Common myeloid progenitor, CD34-positive (primary cell): Measurements from ENCODE around the gene JPT2.

Source experiments
- CTCF ChIA-PET: fragments of 350-600 bp; sonication (Branson Sonifier 250); formaldehyde crosslinking; loops from one replicate; lab custom pipeline; 2021; ENCODE audit warnings: antibody characterized with exemption; lab: Charles Lee
- POLR2A ChIA-PET: fragments of 350-600 bp; sonication (Branson Sonifier 250); formaldehyde crosslinking; loops from one replicate; lab custom pipeline; 2021; ENCODE audit warnings: antibody characterized with exemption; lab: Charles Lee
- DNase-seq, 3 donors: peaks; one replicate each; pipeline versions ENCODE4 v3.0.0 to v3.0.0-alpha.2; 2013
- H3K27ac ChIP-seq, 2 experiments: 1 replicate in 1 of 2; 2 replicates in 1 of 2; pipeline ENCODE4 v1.7.0; 2013; ENCODE audit warnings: inconsistent platforms in 2 of 2, low read length in 2 of 2, mild to moderate bottlenecking in 2 of 2, low read depth in 1 of 2, moderate library complexity in 1 of 2; ENCODE audit not compliant: severe bottlenecking in 2 of 2, insufficient read depth in 1 of 2, poor library complexity in 1 of 2
- H3K27me3 ChIP-seq, 5 experiments: replicated peaks in 2 of 5; 1 replicate in 3 of 5; 2 replicates in 2 of 5; pipeline versions ENCODE4 v1.6.1 to v1.7.0; 2013; ENCODE audit warnings: low read length in 4 of 5, mild to moderate bottlenecking in 2 of 5, moderate library complexity in 2 of 5, inconsistent platforms in 1 of 5; ENCODE audit not compliant: insufficient read depth in 5 of 5, control insufficient read depth in 4 of 5
- H3K36me3 ChIP-seq, 4 experiments: 1 replicate in 2 of 4; 2 replicates in 2 of 4; pipeline versions ENCODE4 v1.6.1 to v1.7.0; 2013; ENCODE audit warnings: low read length in 3 of 4, control low read depth in 1 of 4, mild to moderate bottlenecking in 1 of 4; ENCODE audit not compliant: control insufficient read depth in 4 of 4, insufficient read depth in 4 of 4
- H3K4me1 ChIP-seq, 4 experiments: 1 replicate in 3 of 4; 2 replicates in 1 of 4; pipeline versions ENCODE4 v1.6.1 to v1.7.1; 2013; ENCODE audit warnings: low read length in 3 of 4, mild to moderate bottlenecking in 3 of 4, control low read depth in 1 of 4, inconsistent platforms in 1 of 4, moderate library complexity in 1 of 4; ENCODE audit not compliant: control insufficient read depth in 4 of 4, insufficient read depth in 4 of 4; ENCODE audit errors: control extremely low read depth in 1 of 4
- H3K4me3 ChIP-seq, 7 experiments: 1 replicate in 4 of 7; 2 replicates in 3 of 7; pipeline versions ENCODE4 v1.5.1 to v1.7.0; 2013; ENCODE audit warnings: mild to moderate bottlenecking in 7 of 7, low read length in 6 of 7, moderate library complexity in 6 of 7, inconsistent platforms in 2 of 7, low read depth in 2 of 7, control low read depth in 1 of 7; ENCODE audit not compliant: insufficient read depth in 4 of 7, control insufficient read depth in 1 of 7; ENCODE audit errors: extremely low read depth in 1 of 7
- H3K9me3 ChIP-seq, 5 experiments: 1 replicate in 4 of 5; 2 replicates in 1 of 5; pipeline versions ENCODE4 v1.6.1 to v1.7.1; 2013; ENCODE audit warnings: low read length in 4 of 5, mild to moderate bottlenecking in 2 of 5, inconsistent platforms in 1 of 5, low read depth in 1 of 5, moderate library complexity in 1 of 5; ENCODE audit not compliant: control insufficient read depth in 4 of 5, insufficient read depth in 2 of 5; ENCODE audit errors: control extremely low read depth in 1 of 5
- WGBS: methylation state at CpG from one replicate; pipeline ENCODE4 v1.1.5; 2013; ENCODE audit not compliant: insufficient coverage; 5-methylcytosine and 5-hydroxymethylcytosine counted together

Gene JPT2

DNA sequence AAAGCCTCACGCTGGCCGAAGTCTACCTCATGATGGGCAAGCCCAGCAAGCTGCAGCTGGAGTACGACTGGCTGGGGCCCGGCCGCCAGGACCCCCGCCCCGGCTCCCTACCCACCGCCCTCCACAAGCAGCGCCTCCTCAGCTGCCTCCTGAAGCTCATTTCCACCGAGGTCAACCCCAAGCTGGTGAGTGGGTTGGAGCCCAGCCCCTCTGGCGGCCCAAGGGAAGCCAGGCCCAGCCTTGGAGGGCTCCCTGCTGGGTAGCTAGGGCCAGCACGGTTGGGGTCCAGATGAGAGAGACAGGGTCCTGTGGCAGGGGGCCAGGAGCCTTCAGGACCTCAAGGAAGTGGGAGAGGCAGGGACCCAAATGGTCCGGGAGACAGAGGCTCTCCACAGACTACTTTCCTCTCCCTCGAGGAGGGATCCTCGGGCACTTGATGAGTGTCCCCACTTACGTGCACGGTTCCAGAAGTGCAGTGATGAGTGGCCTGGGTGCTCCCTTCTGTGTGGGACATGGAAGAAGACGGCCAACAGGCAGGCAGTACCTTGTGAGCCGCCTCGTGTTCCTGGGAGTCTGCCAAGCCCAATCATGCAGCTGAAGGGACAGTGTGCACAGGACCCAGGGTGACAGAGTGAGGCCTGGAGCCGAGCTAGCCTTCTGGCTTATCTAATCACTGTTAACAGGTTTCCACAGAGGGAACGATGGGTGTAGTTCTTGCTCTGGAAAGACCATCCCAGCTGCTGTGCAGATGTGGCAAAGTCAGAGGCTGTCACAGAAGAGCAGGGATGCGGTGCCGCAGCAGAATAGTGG is 21.1 kb upstream of the JPT2 start:
- peaks cover 4 to 86% (median 59%) of the 10 kb centered on the region in 4 experiments for H3K36me3 ChIP-seq
- DNase-seq, result no peak
- H3K27ac ChIP-seq, result peak overlapping the region in 1 of 2 experiments; percentile 12
- no peak overlapping the region for H3K4me3 ChIP-seq
- ChIA-PET POLR2A (no interaction called here), CTCF (no interaction called here)
- H3K27me3 ChIP-seq, result no peaks in the 10 kb centered on the region
- 98% methylated on average over 14 of the region's 24 CpGs for WGBS
- H3K9me3 ChIP-seq, result no peaks in the 10 kb centered on the region
- peaks cover 0 to 14% (median 4%) of the 10 kb centered on the region in 4 experiments for H3K4me1 ChIP-seq

GRCh38 chr16:1657841-1658240 is 20.2 kb upstream of the JPT2 start:
- CTCF ChIA-PET, result no interaction called here
- 97% methylated on average over 13 of the region's 13 CpGs for WGBS
- POLR2A ChIA-PET, result no interaction called here
- Histone ChIP-seq H3K4me1 (peaks cover 0 to 14% (median 4%) of the 10 kb centered on the region in 4 experiments), H3K9me3 (no peaks in the 10 kb centered on the region), H3K36me3 (peaks cover 7 to 86% (median 59%) of the 10 kb centered on the region in 4 experiments), H3K4me3 (no peak overlapping the region), H3K27ac (no peak overlapping the region), H3K27me3 (no peaks in the 10 kb centered on the region)
- DNase-seq, result no peak

GRCh38 chr16:1659031-1659430 is 19.0 kb upstream of the JPT2 start:
- Histone ChIP-seq H3K4me1 (peaks cover 0 to 14% (median 4%) of the 10 kb centered on the region in 4 experiments), H3K36me3 (peaks cover 8 to 92% (median 66%) of the 10 kb centered on the region in 4 experiments), H3K9me3 (no peaks in the 10 kb centered on the region), H3K4me3 (no peak overlapping the region), H3K27ac (no peak overlapping the region), H3K27me3 (no peaks in the 10 kb centered on the region)
- ChIA-PET CTCF (no interaction called here), POLR2A (interaction anchor here (0.6 kb wide), 1 partner anchor 42 kb away, joined by 3 read pairs; no protein-coding TSS in a partner anchor)
- peak in 2 of 3 donors; percentile 25 to 31 for DNase-seq
- 86% methylated on average over 1 of the region's 5 CpGs for WGBS

DNA sequence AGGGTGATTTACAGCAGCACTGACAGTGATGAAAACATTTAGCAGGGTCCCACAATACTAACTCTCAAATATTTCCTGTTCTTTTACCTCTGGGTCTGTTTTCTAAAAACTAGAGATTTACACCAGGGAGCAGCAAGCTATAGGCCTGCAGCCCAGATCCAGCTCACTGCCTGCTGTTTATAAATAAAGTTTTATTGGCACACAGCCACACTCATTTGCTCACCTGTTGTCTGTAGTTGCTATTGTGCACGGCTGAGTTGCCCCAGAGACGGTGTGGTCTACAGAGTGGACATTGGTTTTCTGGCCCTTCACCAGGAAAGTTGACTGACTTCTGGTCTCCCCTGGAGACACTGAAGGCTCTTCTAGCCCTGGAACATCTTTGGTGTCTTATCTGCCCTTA is 16.3 kb upstream of the JPT2 start:
- ChIA-PET POLR2A (no interaction called here), CTCF (interaction anchor here (1.5 kb wide), 1 partner anchor 12 kb away, joined by 3 read pairs; no protein-coding TSS in a partner anchor)
- Histone ChIP-seq H3K27me3 (no peaks in the 10 kb centered on the region), H3K4me1 (peaks cover 0 to 9% (median 0%) of the 10 kb centered on the region in 4 experiments), H3K27ac (no peak overlapping the region), H3K4me3 (no peak overlapping the region), H3K36me3 (peaks cover 10 to 91% (median 74%) of the 10 kb centered on the region in 4 experiments), H3K9me3 (no peaks in the 10 kb centered on the region)
- DNase-seq, result no peak
- 94% methylated on average over 2 of the region's 2 CpGs for WGBS

GRCh38 chr16:1662543-1662942 is 15.5 kb upstream of the JPT2 start:
- Histone ChIP-seq H3K4me3 (no peak overlapping the region), H3K36me3 (peaks cover 10 to 91% (median 74%) of the 10 kb centered on the region in 4 experiments), H3K27me3 (no peaks in the 10 kb centered on the region), H3K9me3 (no peaks in the 10 kb centered on the region), H3K27ac (no peak overlapping the region), H3K4me1 (peaks cover 0 to 9% (median 0%) of the 10 kb centered on the region in 4 experiments)
- CTCF ChIA-PET, result interaction anchor here (1.5 kb wide), 1 partner anchor 12 kb away, joined by 3 read pairs; no protein-coding TSS in a partner anchor
- DNase-seq, result no peak
- 97% methylated on average over 16 of the region's 20 CpGs for WGBS
- POLR2A ChIA-PET, result no interaction called here

DNA sequence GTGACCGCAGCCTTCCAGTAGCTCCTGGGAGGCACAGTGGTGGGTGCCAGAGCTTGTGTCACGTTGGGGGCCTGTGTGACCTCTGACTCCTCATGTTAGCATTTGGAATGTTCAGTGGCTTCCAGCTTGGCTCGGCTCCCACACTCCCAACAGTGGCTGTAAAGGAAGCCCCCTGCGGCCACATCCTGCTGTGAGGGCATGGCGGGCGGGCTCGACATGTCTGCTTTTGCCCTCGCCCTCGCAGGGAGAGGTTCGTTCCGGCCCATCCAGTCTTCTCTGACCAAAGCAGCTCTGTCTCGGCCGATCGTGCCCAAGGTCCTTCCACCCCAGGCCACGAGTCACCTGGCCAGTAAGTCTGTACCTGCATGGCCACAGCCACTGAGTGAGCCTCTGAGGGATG is 12.2 kb upstream of the JPT2 start:
- DNase-seq, result no peak
- peaks cover 22 to 93% (median 76%) of the 10 kb centered on the region in 4 experiments for H3K36me3 ChIP-seq
- no peaks in the 10 kb centered on the region for H3K4me1 ChIP-seq
- no peaks in the 10 kb centered on the region for H3K9me3 ChIP-seq
- no peak overlapping the region for H3K4me3 ChIP-seq
- POLR2A ChIA-PET, result interaction anchor here (0.9 kb wide), 1 partner anchor 40 kb away, joined by 3 read pairs; the partner anchor contains the start of gene MAPK8IP3
- H3K27me3 ChIP-seq, result no peaks in the 10 kb centered on the region
- no peak overlapping the region for H3K27ac ChIP-seq
- CTCF ChIA-PET, result interaction anchor here (0.7 to 1.8 kb wide), 5 partner anchors 10 to 39 kb away, joined by 3 to 7 read pairs (median 3); no protein-coding TSS in a partner anchor
- WGBS, result 87% methylated on average over 13 of the region's 15 CpGs

- 95% methylated on average over 11 of the region's 13 CpGs for WGBS
- Histone ChIP-seq H3K9me3 (no peaks in the 10 kb centered on the region), H3K4me1 (no peaks in the 10 kb centered on the region), H3K36me3 (peaks cover 22 to 96% (median 81%) of the 10 kb centered on the region in 4 experiments), H3K27me3 (no peaks in the 10 kb centered on the region), H3K27ac (no peak overlapping the region), H3K4me3 (no peak overlapping the region)
- ChIA-PET CTCF (interaction anchor here (0.7 to 1.8 kb wide), 4 partner anchors 10 to 39 kb away, joined by 3 to 7 read pairs (median 4); no protein-coding TSS in a partner anchor), POLR2A (no interaction called here)
- no peak for DNase-seq
These were observed 11.8 kb upstream of the JPT2 start for GRCh38 chr16:1666316-1666715.
